ENCODE measurements around the gene WDR33.

Gene WDR33

DNA sequence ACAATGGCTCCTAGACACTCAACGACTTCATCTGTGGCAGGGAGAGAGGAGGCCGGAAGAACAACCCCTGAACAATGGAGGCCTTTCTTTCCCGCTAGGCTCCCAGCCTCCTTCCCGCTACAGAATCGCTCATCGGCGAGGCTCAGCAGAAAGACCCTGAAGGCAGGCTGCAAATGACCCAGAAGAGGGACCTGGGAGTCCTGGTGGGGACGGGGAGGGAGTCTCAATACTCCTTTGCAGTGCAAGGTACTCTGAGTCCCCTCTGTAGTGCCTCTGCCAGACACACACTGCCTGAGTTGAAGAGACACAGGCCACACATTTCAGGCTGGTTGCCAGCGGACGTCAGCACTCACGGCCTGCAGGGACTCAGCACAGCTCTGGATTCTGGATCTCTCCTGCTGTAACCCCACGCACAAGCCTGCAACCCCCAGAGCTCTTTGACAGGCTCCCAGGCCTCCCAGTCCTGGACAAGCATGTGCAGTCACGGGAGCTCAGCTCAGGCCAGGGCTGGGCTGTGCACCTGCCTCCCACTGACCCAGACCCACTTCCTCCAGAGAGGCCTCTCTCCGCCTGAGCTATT is 158.9 kb downstream of the WDR33 start:
- Histone ChIP-seq H3K27me3 (replicated peaks) (no peaks in the 10 kb centered on the region), H3K36me3 (replicated peaks) (no peaks in the 10 kb centered on the region), H3K4me3 (ENCODE audit: low read depth, low read length) (no peak overlapping the region), H3K27ac (no peak overlapping the region)
- DNase-seq = no peak
- in situ Hi-C loops (cut with HindIII; ENCODE audit: low pct_ligation_motif_present, low sequenced_read_pairs) = no loop called here
- TF ChIP-seq, protein P1, sequence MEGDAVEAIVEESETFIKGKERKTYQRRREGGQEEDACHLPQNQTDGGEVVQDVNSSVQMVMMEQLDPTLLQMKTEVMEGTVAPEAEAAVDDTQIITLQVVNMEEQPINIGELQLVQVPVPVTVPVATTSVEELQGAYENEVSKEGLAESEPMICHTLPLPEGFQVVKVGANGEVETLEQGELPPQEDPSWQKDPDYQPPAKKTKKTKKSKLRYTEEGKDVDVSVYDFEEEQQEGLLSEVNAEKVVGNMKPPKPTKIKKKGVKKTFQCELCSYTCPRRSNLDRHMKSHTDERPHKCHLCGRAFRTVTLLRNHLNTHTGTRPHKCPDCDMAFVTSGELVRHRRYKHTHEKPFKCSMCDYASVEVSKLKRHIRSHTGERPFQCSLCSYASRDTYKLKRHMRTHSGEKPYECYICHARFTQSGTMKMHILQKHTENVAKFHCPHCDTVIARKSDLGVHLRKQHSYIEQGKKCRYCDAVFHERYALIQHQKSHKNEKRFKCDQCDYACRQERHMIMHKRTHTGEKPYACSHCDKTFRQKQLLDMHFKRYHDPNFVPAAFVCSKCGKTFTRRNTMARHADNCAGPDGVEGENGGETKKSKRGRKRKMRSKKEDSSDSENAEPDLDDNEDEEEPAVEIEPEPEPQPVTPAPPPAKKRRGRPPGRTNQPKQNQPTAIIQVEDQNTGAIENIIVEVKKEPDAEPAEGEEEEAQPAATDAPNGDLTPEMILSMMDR (IDR thresholded peaks at IDR 0.05; ENCODE audit: low read depth, low read length, missing control alignments) = no peak

DNA sequence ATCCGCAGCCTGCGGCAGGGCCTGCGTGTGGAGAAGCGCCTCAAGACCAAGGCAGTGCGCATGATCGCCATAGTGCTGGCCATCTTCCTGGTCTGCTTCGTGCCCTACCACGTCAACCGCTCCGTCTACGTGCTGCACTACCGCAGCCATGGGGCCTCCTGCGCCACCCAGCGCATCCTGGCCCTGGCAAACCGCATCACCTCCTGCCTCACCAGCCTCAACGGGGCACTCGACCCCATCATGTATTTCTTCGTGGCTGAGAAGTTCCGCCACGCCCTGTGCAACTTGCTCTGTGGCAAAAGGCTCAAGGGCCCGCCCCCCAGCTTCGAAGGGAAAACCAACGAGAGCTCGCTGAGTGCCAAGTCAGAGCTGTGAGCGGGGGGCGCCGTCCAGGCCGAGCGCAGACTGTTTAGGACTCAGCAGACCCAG is 159.6 kb downstream of the WDR33 start:
- no peaks in the 10 kb centered on the region for H3K27me3 ChIP-seq (replicated peaks)
- DNase-seq = no peak
- in situ Hi-C loops (cut with HindIII; ENCODE audit: low pct_ligation_motif_present, low sequenced_read_pairs) = no loop called here
- H3K4me3 ChIP-seq (ENCODE audit: low read depth, low read length) = no peak overlapping the region
- TF ChIP-seq, protein P1 (IDR thresholded peaks at IDR 0.05; ENCODE audit: low read depth, low read length, missing control alignments) = no peak
- no peaks in the 10 kb centered on the region for H3K36me3 ChIP-seq (replicated peaks)
- H3K27ac ChIP-seq = no peak overlapping the region

All from brain microvascular endothelial cell (primary cell).